Measurements from ENCODE around the gene MRGPRX2.

DNA sequence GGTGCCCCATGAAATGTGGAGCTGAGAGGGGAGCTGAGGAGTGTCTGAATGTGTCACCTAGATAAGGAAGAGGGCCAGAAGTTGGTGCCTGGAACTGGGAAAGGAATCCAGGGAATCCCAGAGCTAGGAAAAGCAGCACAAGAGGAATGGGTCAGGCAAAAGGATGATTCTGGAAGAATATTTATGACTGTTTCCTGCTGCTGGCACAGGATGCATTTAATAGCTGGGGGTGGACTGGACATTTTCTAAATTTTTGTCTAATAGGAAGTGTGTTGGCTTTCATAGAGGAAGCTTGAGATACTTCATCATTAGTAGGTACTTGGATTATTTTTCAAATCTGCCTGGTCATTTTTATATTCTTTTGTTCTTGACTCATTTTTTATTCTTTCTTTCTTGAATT lies 17.4 kb upstream of the MRGPRX2 start:
- TF ChIP-seq, protein P1, sequence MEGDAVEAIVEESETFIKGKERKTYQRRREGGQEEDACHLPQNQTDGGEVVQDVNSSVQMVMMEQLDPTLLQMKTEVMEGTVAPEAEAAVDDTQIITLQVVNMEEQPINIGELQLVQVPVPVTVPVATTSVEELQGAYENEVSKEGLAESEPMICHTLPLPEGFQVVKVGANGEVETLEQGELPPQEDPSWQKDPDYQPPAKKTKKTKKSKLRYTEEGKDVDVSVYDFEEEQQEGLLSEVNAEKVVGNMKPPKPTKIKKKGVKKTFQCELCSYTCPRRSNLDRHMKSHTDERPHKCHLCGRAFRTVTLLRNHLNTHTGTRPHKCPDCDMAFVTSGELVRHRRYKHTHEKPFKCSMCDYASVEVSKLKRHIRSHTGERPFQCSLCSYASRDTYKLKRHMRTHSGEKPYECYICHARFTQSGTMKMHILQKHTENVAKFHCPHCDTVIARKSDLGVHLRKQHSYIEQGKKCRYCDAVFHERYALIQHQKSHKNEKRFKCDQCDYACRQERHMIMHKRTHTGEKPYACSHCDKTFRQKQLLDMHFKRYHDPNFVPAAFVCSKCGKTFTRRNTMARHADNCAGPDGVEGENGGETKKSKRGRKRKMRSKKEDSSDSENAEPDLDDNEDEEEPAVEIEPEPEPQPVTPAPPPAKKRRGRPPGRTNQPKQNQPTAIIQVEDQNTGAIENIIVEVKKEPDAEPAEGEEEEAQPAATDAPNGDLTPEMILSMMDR (conservative IDR thresholded peaks at IDR 0.05): no peak
- TF ChIP-seq ZFX (IDR thresholded peaks at IDR 0.05): no peak
